HepG2 (cell line): ENCODE data around the gene CD6. TPM values are rescaled to one million over a fixed set of nuclear protein-coding genes. Genes with fewer than 3 reads are reported as not detected.

ENCODE experiments used
- ATAC-seq: fragments of 200-7000 bp; cut with Tn5 transposase; 3 replicates; pipeline ENCODE4 v1.9.1; 2020; ENCODE audit warnings: mild to moderate bottlenecking, moderate library complexity
- BruUV-seq: library from RNA; stranded (reverse); fragments of 400-500 nt; replicated peaks from 2 replicates; lab custom pipeline; 2021; lab: Mats Ljungman, UMichigan
- CTCF ChIA-PET: fragments of 300-600 bp; formaldehyde crosslinking; extraction: SDS; loops from one replicate; lab custom pipeline; 2021; ENCODE audit warnings: low total read pairs, inconsistent platforms, low intra/inter-chr PET ratio; lab: Yijun Ruan, JAX
- POLR2A ChIA-PET: fragments of 350-600 bp; sonication (Branson Sonifier 250); formaldehyde crosslinking; loops from one replicate; lab custom pipeline; 2020; ENCODE audit warnings: antibody characterized with exemption, inconsistent platforms; lab: Yijun Ruan, JAX
- DNase-seq: peaks from one replicate; pipeline ENCODE4 v3.0.0-alpha.2; 2015; ENCODE audit warnings: low spot score
- FAIRE-seq: peaks from 3 replicates; lab custom pipeline; 2011; peaks lifted over from hg19 to GRCh38; lab: Jason Lieb, UNC
- H2AFZ ChIP-seq: one replicate; pipeline ENCODE4 v1.6.1; 2011; ENCODE audit warnings: low read length, inconsistent platforms
- H3K27ac ChIP-seq: fragments of 300-600 bp; 3 replicates; pipeline ENCODE4 v1.8.0; 2011; ENCODE audit warnings: mixed run types, mild to moderate bottlenecking, mixed read lengths, low read length, inconsistent platforms; ENCODE audit not compliant: insufficient read depth; ENCODE audit errors: extremely low read length
- H3K27me3 ChIP-seq, 2 experiments: fragments of 200-600 bp in 1 of 2; 2 replicates in 1 of 2; 3 replicates in 1 of 2; pipeline versions ENCODE4 v1.6.0 to v1.8.0; 2011; ENCODE audit warnings: low read length in 2 of 2, mild to moderate bottlenecking in 2 of 2, moderate library complexity in 2 of 2, inconsistent platforms in 1 of 2; ENCODE audit not compliant: insufficient read depth in 2 of 2, control insufficient read depth in 1 of 2
- H3K36me3 ChIP-seq, 2 experiments: fragments of 200-600 bp in 1 of 2; replicated peaks in 1 of 2; 2 replicates in 1 of 2; 3 replicates in 1 of 2; pipeline versions ENCODE4 v1.5.1 to v1.8.0; 2011; ENCODE audit warnings: low read length in 2 of 2, inconsistent platforms in 1 of 2; ENCODE audit not compliant: insufficient read depth in 2 of 2, control insufficient read depth in 1 of 2
- H3K4me1 ChIP-seq: 2 replicates; pipeline ENCODE4 v1.5.1; 2012; ENCODE audit warnings: low read length, inconsistent platforms; ENCODE audit not compliant: insufficient read depth
- H3K4me2 ChIP-seq: 2 replicates; pipeline ENCODE4 v1.6.0; 2011; ENCODE audit warnings: low read depth, low read length, inconsistent platforms
- H3K4me3 ChIP-seq, 3 experiments: fragments of 200-600 bp in 1 of 3; sonication (generic), shearing (Covaris generic) in 1 of 3; replicated peaks in 1 of 3; 2 replicates each; pipeline ENCODE4 v1.5.1; 2011 to 2016; ENCODE audit warnings: low read length in 3 of 3, inconsistent platforms in 2 of 3, low read depth in 2 of 3, mild to moderate bottlenecking in 2 of 3, control low read depth in 1 of 3, mixed read lengths in 1 of 3; ENCODE audit not compliant: insufficient read depth in 1 of 3
- H3K79me2 ChIP-seq: one replicate; pipeline ENCODE4 v1.6.1; 2011; ENCODE audit warnings: low read length, inconsistent platforms; ENCODE audit not compliant: insufficient read depth
- H3K9ac ChIP-seq: 2 replicates; pipeline ENCODE4 v1.6.0; 2011; ENCODE audit warnings: mild to moderate bottlenecking, low read depth, low read length, inconsistent platforms; ENCODE audit not compliant: insufficient read depth
- H3K9me3 ChIP-seq: 2 replicates; pipeline ENCODE4 v1.5.1; 2012; ENCODE audit warnings: mild to moderate bottlenecking, low read length
- H4K20me1 ChIP-seq: 2 replicates; pipeline ENCODE4 v1.6.0; 2011; ENCODE audit warnings: inconsistent platforms, mild to moderate bottlenecking, low read length, moderate library complexity; ENCODE audit not compliant: insufficient read depth
- CEBPG ChIP-seq: IDR thresholded peaks from 2 replicates; pipeline ENCODE4 v1.6.1; 2016
- HNRNPLL ChIP-seq: fragments of 200-400 bp; formaldehyde crosslinking; IDR thresholded peaks from 2 replicates; pipeline ENCODE4 v1.6.1; 2017; ENCODE audit warnings: mild to moderate bottlenecking, low read depth, low read length; ENCODE audit not compliant: poor library complexity, severe bottlenecking
- HNRNPUL1 ChIP-seq: fragments of 200-400 bp; formaldehyde crosslinking; IDR thresholded peaks from 2 replicates; pipeline ENCODE4 v1.6.1; 2017; ENCODE audit warnings: low read depth, mild to moderate bottlenecking, low read length, moderate library complexity
- KLF9 ChIP-seq: IDR thresholded peaks from 2 replicates; pipeline ENCODE4 v1.6.1; 2016; ENCODE audit warnings: low read depth
- MXD1 ChIP-seq: sonication (generic); formaldehyde crosslinking; IDR thresholded peaks from 2 replicates; pipeline ENCODE4 v1.4.0; 2020; ENCODE audit warnings: mild to moderate bottlenecking, missing genetic modification reagents
- NCOR1 ChIP-seq: fragments of 200-600 bp; sonication (generic); IDR thresholded peaks from 2 replicates; pipeline ENCODE4 v1.7.0; 2017; ENCODE audit warnings: antibody characterized with exemption, low read length, borderline replicate concordance
- NFIC ChIP-seq: IDR thresholded peaks from 2 replicates; pipeline ENCODE4 v1.6.1; 2012; ENCODE audit warnings: mild to moderate bottlenecking, low read length, inconsistent platforms
- REXO4 ChIP-seq: sonication (generic); formaldehyde crosslinking; IDR thresholded peaks from 2 replicates; pipeline ENCODE4 v1.8.0; 2022; ENCODE audit warnings: missing genetic modification reagents, mild to moderate bottlenecking, borderline replicate concordance
- SP4 ChIP-seq: sonication (generic); formaldehyde crosslinking; IDR thresholded peaks from 2 replicates; pipeline ENCODE4 v1.8.1; 2023; ENCODE audit warnings: mild to moderate bottlenecking, missing genetic modification reagents
- SRSF1 ChIP-seq: fragments of 200-400 bp; formaldehyde crosslinking; optimal IDR thresholded peaks from 2 replicates; pipeline ENCODE3; 2017; ENCODE audit warnings: mild to moderate bottlenecking, low read depth, low read length, moderate library complexity
- ZGPAT ChIP-seq: IDR thresholded peaks from 2 replicates; pipeline ENCODE4 v1.6.1; 2016; ENCODE audit warnings: mild to moderate bottlenecking
- ZMYM4 ChIP-seq: sonication (generic); formaldehyde crosslinking; IDR thresholded peaks from 2 replicates; pipeline ENCODE4 v1.8.1; 2023; ENCODE audit warnings: mild to moderate bottlenecking, missing genetic modification reagents
- WGBS: methylation state at CpG from one replicate; pipeline ENCODE4 v1.1.6; 2017; ENCODE audit warnings: low lambda C conversion rate; 5-methylcytosine and 5-hydroxymethylcytosine counted together
- in situ Hi-C: cut with HindIII; loops from 2 replicates; pipeline ENCODE4 v1.10.0; 2017; ENCODE audit warnings: low pct_unique_long_range_greater_than_20kb; ENCODE audit not compliant: extremely low pct_ligation_motif_present
- intact Hi-C: fragments of 100-400 bp; cut with micrococcal nuclease; formaldehyde crosslinking; loops from one replicate; pipeline ENCODE4 v1.10.0; 2022; ENCODE audit not compliant: unreplicated experiment
- polyA plus RNA-seq, 8 experiments: library from polyadenylated mRNA; depleted of rRNA in 3 of 8; stranded (reverse) in 7 of 8; unstranded in 1 of 8; fragments of >200 nt; fragmentation: Illumina TruSeq in 4 of 8; extraction: Trizol in 4 of 8; gene quantifications; 2 replicates each; pipeline versions ENCODE4 v1.2.1 to v1.2.3, GENCODE V29; 2011 to 2016; ENCODE audit warnings: low read depth in 4 of 8, missing spikeins in 1 of 8, mixed read lengths in 1 of 8; ENCODE audit not compliant: insufficient read depth in 1 of 8
- total RNA-seq, 5 experiments: library from RNA; depleted of rRNA; stranded (reverse); fragments of >200 nt; fragmentation: Illumina TruSeq; extraction: Trizol; gene quantifications; 2 replicates each; pipeline ENCODE4 v1.2.3, GENCODE V29; 2016; ENCODE audit warnings: low read depth in 1 of 5

CD6 gene
- total and polyA plus RNA-seq, 2 of the 13 experiments (the other 11 are each of a cell fraction or from before 2014, with no cell fraction given), result not detected

GRCh38 chr11:60939855-60940254 is 31.6 kb upstream of the CD6 start:
- H3K9ac ChIP-seq, result no peak overlapping the region
- no peaks in the 10 kb centered on the region for H3K36me3 ChIP-seq
- H3K4me2 ChIP-seq, result no peak overlapping the region
- in situ Hi-C loops, result no loop called here
- peaks cover 0 to 2% of the 10 kb centered on the region in 2 experiments; a peak in 2 of 5 replicates for H3K27me3 ChIP-seq
- no peaks in the 10 kb centered on the region for H3K79me2 ChIP-seq
- H3K4me3 ChIP-seq, result no peak overlapping the region
- H3K9me3 ChIP-seq, result no peaks in the 10 kb centered on the region
- FAIRE-seq (no peak), DNase-seq (no peak), ATAC-seq (no peak)
- intact Hi-C loops, result no loop called here
- H3K4me1 ChIP-seq, result no peaks in the 10 kb centered on the region
- CTCF ChIA-PET, result no interaction called here
- H3K27ac ChIP-seq, result no peak overlapping the region
- WGBS, result 42% methylated on average over 2 of the region's 2 CpGs
- no peak overlapping the region for H2AFZ ChIP-seq
- no peak for TF ChIP-seq ZMYM4 (CRISPR knock-in tag)
- no peak for TF ChIP-seq MXD1
- TF ChIP-seq NCOR1, result no peak
- no peak for TF ChIP-seq SRSF1
- TF ChIP-seq REXO4 (CRISPR knock-in tag), result no peak
- no peak for TF ChIP-seq HNRNPUL1
- TF ChIP-seq NFIC, result no peak
- no peak for TF ChIP-seq CEBPG (CRISPR knock-in tag)
- TF ChIP-seq SP4 (CRISPR knock-in tag), result no peak
- TF ChIP-seq HNRNPLL, result no peak
- TF ChIP-seq KLF9 (CRISPR knock-in tag), result no peak
- TF ChIP-seq ZGPAT (CRISPR knock-in tag), result no peak
- no peaks in the 10 kb centered on the region for H4K20me1 ChIP-seq
- BruUV-seq, result no TSS peak
- POLR2A ChIA-PET, result interaction anchor here (1.1 kb wide), 1 partner anchor 10 kb away, joined by 3 read pairs; no protein-coding TSS in a partner anchor
